ENCODE measurements around the gene ASCL5.

ASCL5 gene

GRCh38 chr1:201084295-201084694, 42.7 kb downstream of the ASCL5 start:
- DNase-seq = peak; percentile 65 to 95 (median 71)

GRCh38 chr1:201083741-201084140, 43.2 kb downstream of the ASCL5 start:
- DNase-seq = no peak

- DNase-seq = no peak
Measured at GRCh38 chr1:201080135-201080534, 46.8 kb downstream of the ASCL5 start.

GRCh38 chr1:201077736-201078135, 49.2 kb downstream of the ASCL5 start:
- no peak for DNase-seq

GRCh38 chr1:201077116-201077515, 49.9 kb downstream of the ASCL5 start:
- no peak for DNase-seq

- no peak for DNase-seq
Measured at GRCh38 chr1:201076092-201076491, 50.9 kb downstream of the ASCL5 start.

- no peak for DNase-seq
Measured at GRCh38 chr1:201074018-201074417, 53.0 kb downstream of the ASCL5 start.

- DNase-seq = no peak
Measured at GRCh38 chr1:201072922-201073321, 54.1 kb downstream of the ASCL5 start.

- no peak for DNase-seq
Measured at GRCh38 chr1:201072149-201072548, 54.8 kb downstream of the ASCL5 start.

- peak in 2 of 3 experiments; percentile 18 to 54 for DNase-seq
Measured at GRCh38 chr1:201069636-201070035, 57.3 kb downstream of the ASCL5 start.

GRCh38 chr1:201068976-201069375, 58.0 kb downstream of the ASCL5 start:
- DNase-seq = no peak

GRCh38 chr1:201066986-201067385, 60.0 kb downstream of the ASCL5 start:
- no peak for DNase-seq

GRCh38 chr1:201065686-201066085, 61.3 kb downstream of the ASCL5 start:
- DNase-seq = no peak

- DNase-seq = no peak
Measured at GRCh38 chr1:201064806-201065205, 62.2 kb downstream of the ASCL5 start.

All from NCI-H1417 (cell line).